SK-N-SH (cell line): ENCODE measurements around the gene SNX24.

Experiments
- EP300 ChIP-seq, 2 experiments: IDR thresholded peaks; 2 replicates each; pipeline versions ENCODE4 v1.4.0 to v1.6.1; 2012; ENCODE audit warnings: borderline replicate concordance in 1 of 2, low read depth in 1 of 2, low read length in 1 of 2
- NRF1 ChIP-seq: IDR thresholded peaks from 2 replicates; pipeline ENCODE4 v1.6.1; 2012; ENCODE audit warnings: low read depth, mild to moderate bottlenecking, low read length
- REST ChIP-seq: IDR thresholded peaks from 2 replicates; pipeline ENCODE4 v1.6.1; 2012; ENCODE audit warnings: mild to moderate bottlenecking, low read depth, low read length, moderate library complexity

DNA sequence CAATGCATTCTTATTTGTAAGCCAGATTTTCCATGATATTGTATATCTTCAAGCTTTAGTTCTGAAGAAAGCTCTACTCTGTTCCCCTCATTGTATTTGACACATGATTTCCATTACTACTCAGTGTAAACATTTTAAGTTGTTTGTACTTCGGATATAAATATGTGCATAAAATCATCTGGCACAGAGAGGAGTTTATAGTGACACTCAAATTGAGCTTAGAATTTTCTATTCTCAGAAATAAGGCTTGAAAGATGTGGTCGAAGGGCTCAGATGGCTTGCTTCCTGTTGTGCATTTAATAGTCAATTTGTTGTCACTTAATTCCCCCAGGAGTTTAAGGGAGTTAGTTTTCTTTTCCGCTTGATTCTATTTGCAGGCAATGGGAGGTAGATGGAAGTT lies 102.4 kb downstream of the SNX24 start:
- TF ChIP-seq NRF1: no peak
- TF ChIP-seq EP300 (IDR thresholded peaks at IDR 0.05; ENCODE audit: borderline replicate concordance in 1 of 2, low read depth in 1 of 2, low read length in 1 of 2): no peak
- TF ChIP-seq REST: no peak
